Hippocampal formation (tissue), 2 donors: ENCODE results near the gene TYW1.
"Not testable (repeated sequence)": the region's sequence is repeated elsewhere in the genome, so short reads cannot be mapped to it uniquely, and the experiment has no call there.

Experiments used
- DNase-seq, 2 donors: peaks; one replicate each; lab custom pipeline; 2025; lab: John Stamatoyannopoulos, UW

TYW1 gene

GRCh38 chr7:66996444-66997191 lies at the start of gene TYW1:
Gene TYW1, plus strand, starts transcription at chr7:66996833. Its CDS starts 146 bp downstream, at chr7:66996979.
- DNase-seq, result peak; percentile 97 to 98

GRCh38 chr7:66948480-66949109 lies 48.0 kb upstream of the TYW1 start:
- no peak for DNase-seq

- no peak for DNase-seq
Measured at GRCh38 chr7:66950311-66950710, 46.3 kb upstream of the TYW1 start.

- peak; percentile 31 to 69 for DNase-seq
Measured at GRCh38 chr7:66950763-66951162, 45.9 kb upstream of the TYW1 start.

- no peak for DNase-seq
Measured at GRCh38 chr7:66952343-66953043, 44.1 kb upstream of the TYW1 start.

GRCh38 chr7:66953044-66953427 lies 43.6 kb upstream of the TYW1 start:
- DNase-seq, result no peak

- DNase-seq, result no peak
Measured at GRCh38 chr7:66957595-66958290, 38.9 kb upstream of the TYW1 start.

- no peak for DNase-seq
Measured at GRCh38 chr7:66958538-66959350, 37.9 kb upstream of the TYW1 start.

GRCh38 chr7:66960192-66960591 lies 36.4 kb upstream of the TYW1 start:
- DNase-seq, result no peak

GRCh38 chr7:66961096-66961495 lies 35.5 kb upstream of the TYW1 start:
- no peak for DNase-seq

GRCh38 chr7:66964411-66964810 lies 32.2 kb upstream of the TYW1 start:
- no peak for DNase-seq

GRCh38 chr7:66967029-66967428 lies 29.6 kb upstream of the TYW1 start:
- no peak for DNase-seq

GRCh38 chr7:66969001-66969400 lies 27.6 kb upstream of the TYW1 start:
- not testable (repeated sequence) for DNase-seq

GRCh38 chr7:66970310-66970709 lies 26.3 kb upstream of the TYW1 start:
- DNase-seq, result no peak

GRCh38 chr7:66974986-66975590 lies 21.5 kb upstream of the TYW1 start:
- DNase-seq, result no peak

GRCh38 chr7:66978312-66978711 lies 18.3 kb upstream of the TYW1 start:
- DNase-seq, result not testable (repeated sequence)

- not testable (repeated sequence) for DNase-seq
Measured at GRCh38 chr7:66979013-66979412, 17.6 kb upstream of the TYW1 start.

- not testable (repeated sequence) for DNase-seq
Measured at GRCh38 chr7:66980336-66980735, 16.3 kb upstream of the TYW1 start.

- DNase-seq, result not testable (repeated sequence)
Measured at GRCh38 chr7:66989552-66989951, 7.1 kb upstream of the TYW1 start.

- DNase-seq, result not testable (repeated sequence)
Measured at GRCh38 chr7:66994051-66994450, 2.6 kb upstream of the TYW1 start.

GRCh38 chr7:66994691-66995049 lies 2.0 kb upstream of the TYW1 start:
- DNase-seq, result peak; percentile 15 to 42
